Measurements from ENCODE around the gene MOB4. TPM values are rescaled to one million over a fixed set of nuclear protein-coding genes. Genes with fewer than 3 reads are reported as not detected.

Gene MOB4
- total RNA-seq (2014; rRNA removed; shearing (Covaris generic)) (23.0 and 27.6 TPM in 2 replicates), total RNA-seq (2022) (34.6 and 36.6 TPM in 2 replicates), Bru-seq, nascent RNA (percentile 89 among the genes with signal in this experiment), BruChase-seq, experiment 1, labeled RNA remaining after a 6-hour chase (percentile 91 among the genes with signal in this experiment), BruChase-seq, experiment 2, labeled RNA remaining after a 2-hour chase (percentile 99 among the genes with signal in this experiment)
- long read RNA-seq, transcript MOB4-207 (7 exons, 1,021 nt) = minor isoform, 13 of 109 reads
- long read RNA-seq, transcript MOB4-202 (8 exons, 3,986 nt) = major isoform, 88 of 109 reads
- long read RNA-seq, partial matches to known transcripts = 2 of 109 reads
- long read RNA-seq, other reads (novel, unspliced or antisense) = 4 of 109 reads

DNA sequence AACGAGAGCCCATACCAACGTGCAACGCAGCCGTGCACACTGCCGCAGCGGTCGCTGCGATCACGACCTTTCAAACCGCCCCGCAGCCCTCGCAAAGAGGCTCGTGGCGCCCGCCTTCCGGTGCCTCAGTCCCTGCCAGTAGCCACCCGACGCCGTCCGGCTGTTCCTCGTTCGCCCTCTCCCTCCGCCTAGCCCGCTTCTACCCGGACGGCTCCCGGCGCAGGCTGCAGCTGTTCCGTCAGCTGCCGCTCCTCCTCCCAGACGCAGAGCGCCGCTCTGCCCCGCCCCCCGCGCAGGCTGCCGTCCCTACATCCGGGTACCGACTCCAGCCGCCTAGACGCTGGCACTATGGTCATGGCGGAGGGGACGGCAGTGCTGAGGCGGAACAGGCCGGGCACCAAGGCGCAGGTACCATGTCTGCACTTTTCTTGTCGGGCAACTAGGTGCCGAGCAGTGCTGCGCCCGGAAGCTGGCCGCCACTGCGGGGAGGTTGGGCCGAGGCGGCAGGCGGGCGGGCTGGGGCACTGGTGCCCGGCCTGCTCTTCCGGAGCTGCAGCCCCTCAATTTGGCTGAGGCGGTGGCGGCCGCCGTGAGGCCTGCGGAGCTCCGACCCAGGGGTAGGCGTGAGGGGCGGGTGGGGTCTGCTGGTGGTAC lies at the start of gene MOB4:
Gene MOB4 (plus strand): TSS at position 328 of the 654 bp plus-strand sequence. CDS start 21 bp downstream, at position 349.
- peak within 1 kb of the TSS; percentile 96 for H3K4me2 ChIP-seq (ENCODE audit: low read length)
- H3K4me3 ChIP-seq (ENCODE audit: low read depth, low read length, poor library complexity, severe bottlenecking) = peak within 1 kb of the TSS; percentile 89
- peaks cover 19% of the 10 kb centered on the region for H3K9me3 ChIP-seq (ENCODE audit: low read length)
- ChIA-PET POLR2A (interaction anchor here (0.6 to 6.6 kb wide), 9 partner anchors 8 to 122 kb away, joined by 3 to 136 read pairs (median 5); partner anchors contain the start of genes COQ10B, HSPD1 and HSPE1), CTCF (ENCODE audit: unreplicated experiment) (interaction anchor here (0.6 kb wide), 2 partner anchors 74 to 209 kb away, joined by 3 to 7 read pairs; no protein-coding TSS in a partner anchor)
- DNase-seq (ENCODE audit: low spot score) = peak; percentile 96
- TF ChIP-seq CTCF (conservative IDR thresholded peaks at IDR 0.05; ENCODE audit: low read length) (no peak), EZH2phosphoT487 (IDR thresholded peaks at IDR 0.05; ENCODE audit: borderline replicate concordance, low read depth, low read length) (no peak)
- peaks cover 28% of the 10 kb centered on the region for H3K4me1 ChIP-seq (ENCODE audit: insufficient read depth, low read length, poor library complexity, severe bottlenecking)
- peak within 1 kb of the TSS; percentile 96 for H3K27ac ChIP-seq (ENCODE audit: low read depth, low read length, poor library complexity, severe bottlenecking)
- no TSS peak for BruUV-seq (replicated peaks)
- peak within 1 kb of the TSS; percentile 62; the same call in 1 of the 2 replicates for H2AFZ ChIP-seq (ENCODE audit: low read length)
- peaks cover 39% of the 10 kb centered on the region for H3K36me3 ChIP-seq (ENCODE audit: insufficient read depth, low read length)
- H3K79me2 ChIP-seq (ENCODE audit: insufficient read depth, low read depth, low read length) = peaks cover 47% of the 10 kb centered on the region
- intact Hi-C loops (cut with micrococcal nuclease; ENCODE audit: unreplicated experiment) = loop anchor here (1.0 to 5.0 kb wide), 6 partner anchors 16 to 309 kb away; partner anchors contain the start of genes COQ10B, HSPE1, MARS2 and SF3B1
- no peaks in the 10 kb centered on the region for H3K9me2 ChIP-seq (ENCODE audit: insufficient read depth, low read length)
- H4K20me1 ChIP-seq (ENCODE audit: insufficient read depth, low read length) = peaks cover 11% of the 10 kb centered on the region; the same call in 1 of the 2 replicates

DNA sequence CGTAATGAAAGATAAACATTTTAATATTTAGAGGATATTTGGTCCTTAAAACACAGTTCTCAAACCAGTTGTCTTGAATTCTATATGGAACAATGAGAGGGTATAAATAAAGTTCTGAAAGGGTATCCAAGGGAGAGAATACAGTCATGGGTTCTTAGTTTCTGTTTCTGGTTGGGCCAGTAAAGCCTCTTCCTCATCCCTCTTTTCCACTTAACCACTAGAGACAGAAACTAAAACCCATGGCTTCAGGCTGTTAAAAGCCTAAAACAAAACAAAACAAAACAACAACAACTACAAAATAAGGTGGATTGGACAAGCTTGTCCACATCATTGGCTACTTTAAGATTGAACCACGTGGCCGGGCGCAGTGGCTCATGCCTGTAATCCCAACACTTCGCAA lies 43.7 kb upstream of the MOB4 start:
- H3K27ac ChIP-seq (ENCODE audit: low read depth, low read length, poor library complexity, severe bottlenecking) = no peak overlapping the region
- no peak overlapping the region for H2AFZ ChIP-seq (ENCODE audit: low read length)
- no peaks in the 10 kb centered on the region for H4K20me1 ChIP-seq (ENCODE audit: insufficient read depth, low read length)
- CTCF ChIA-PET (ENCODE audit: unreplicated experiment) = no interaction called here
- POLR2A ChIA-PET = no interaction called here
- no peaks in the 10 kb centered on the region for H3K4me1 ChIP-seq (ENCODE audit: insufficient read depth, low read length, poor library complexity, severe bottlenecking)
- H3K79me2 ChIP-seq (ENCODE audit: insufficient read depth, low read depth, low read length) = no peaks in the 10 kb centered on the region
- no peak for DNase-seq (ENCODE audit: low spot score)
- H3K9me3 ChIP-seq (ENCODE audit: low read length) = no peaks in the 10 kb centered on the region
- no peak overlapping the region for H3K4me3 ChIP-seq (ENCODE audit: low read depth, low read length, poor library complexity, severe bottlenecking)
- no peak overlapping the region for H3K4me2 ChIP-seq (ENCODE audit: low read length)
- TF ChIP-seq CTCF (conservative IDR thresholded peaks at IDR 0.05; ENCODE audit: low read length) (no peak), EZH2phosphoT487 (IDR thresholded peaks at IDR 0.05; ENCODE audit: borderline replicate concordance, low read depth, low read length) (no peak)
- no peaks in the 10 kb centered on the region for H3K9me2 ChIP-seq (ENCODE audit: insufficient read depth, low read length)
- intact Hi-C loops (cut with micrococcal nuclease; ENCODE audit: unreplicated experiment) = no loop called here
- peaks cover 86% of the 10 kb centered on the region for H3K36me3 ChIP-seq (ENCODE audit: insufficient read depth, low read length)
- no TSS peak for BruUV-seq (replicated peaks)

Measured in OCI-LY7 (cell line).